H1 (cell line): Measurements from ENCODE around the gene SRPK3. TPM values are rescaled to one million over a fixed set of nuclear protein-coding genes. Genes with fewer than 3 reads are reported as not detected.

Experiments
- CTCF ChIA-PET: fragments of 300-600 bp; sonication (Branson Sonifier 250); formaldehyde crosslinking; loops from one replicate; lab custom pipeline; 2021; ENCODE audit not compliant: partially characterized antibody; lab: Charles Lee
- POLR2A ChIA-PET: fragments of 300-600 bp; sonication (Branson Sonifier 250); formaldehyde crosslinking; loops from one replicate; lab custom pipeline; 2021; ENCODE audit warnings: inconsistent platforms; ENCODE audit not compliant: partially characterized antibody; lab: Charles Lee
- DNase-seq, 2 experiments: peaks; one replicate each; pipeline versions ENCODE4 v3.0.0 to v3.0.0-alpha.2; 2010 to 2022; ENCODE audit warnings: low spot score in 2 of 2, low read depth in 1 of 2, mixed read lengths in 1 of 2
- FAIRE-seq: peaks from 2 replicates; lab custom pipeline; 2011; peaks lifted over from hg19 to GRCh38; lab: Jason Lieb, UNC
- H2AFZ ChIP-seq: 2 replicates; pipeline ENCODE4 v1.8.1; 2012; ENCODE audit warnings: low read length, inconsistent platforms
- H2AK5ac ChIP-seq: 2 replicates; pipeline ENCODE4 v1.6.1; 2013; ENCODE audit warnings: low read depth, low read length
- H2BK120ac ChIP-seq: replicated peaks from 2 replicates; pipeline ENCODE3; 2013; ENCODE audit warnings: low read depth, low read length, inconsistent platforms
- H2BK12ac ChIP-seq: 2 replicates; pipeline ENCODE4 v1.6.1; 2013; ENCODE audit warnings: low read depth, low read length
- H2BK15ac ChIP-seq: 2 replicates; pipeline ENCODE4 v1.6.1; 2013; ENCODE audit warnings: low read length
- H2BK20ac ChIP-seq: 2 replicates; pipeline ENCODE4 v1.6.1; 2013; ENCODE audit warnings: low read length
- H2BK5ac ChIP-seq: 2 replicates; pipeline ENCODE4 v1.6.1; 2013; ENCODE audit warnings: low read depth, low read length
- H3K14ac ChIP-seq: 2 replicates; pipeline ENCODE4 v1.6.1; 2013; ENCODE audit warnings: inconsistent platforms; ENCODE audit not compliant: insufficient read length
- H3K18ac ChIP-seq: 2 replicates; pipeline ENCODE4 v1.6.1; 2013; ENCODE audit warnings: low read length; ENCODE audit errors: extremely low read depth
- H3K23ac ChIP-seq: 2 replicates; pipeline ENCODE4 v1.6.1; 2013; ENCODE audit warnings: inconsistent platforms; ENCODE audit not compliant: insufficient read length
- H3K23me2 ChIP-seq: 2 replicates; pipeline ENCODE4 v1.6.1; 2013; ENCODE audit warnings: low read depth, low read length
- H3K27ac ChIP-seq: 2 replicates; pipeline ENCODE4 v1.6.1; 2011; ENCODE audit warnings: low read depth, low read length, inconsistent platforms
- H3K27me3 ChIP-seq, 4 experiments: replicated peaks in 1 of 4; 1 replicate in 1 of 4; 2 replicates in 3 of 4; pipeline versions ENCODE4 v1.6.1 to v1.8.1; 2011 to 2013; ENCODE audit warnings: low read length in 3 of 4, mild to moderate bottlenecking in 3 of 4, inconsistent platforms in 2 of 4, mixed read lengths in 2 of 4, moderate library complexity in 1 of 4; ENCODE audit not compliant: control insufficient read depth in 3 of 4, insufficient read depth in 3 of 4; ENCODE audit errors: extremely low read depth in 1 of 4
- H3K36me3 ChIP-seq, 4 experiments: 2 replicates each; pipeline versions ENCODE4 v1.6.1 to v1.8.1; 2011 to 2013; ENCODE audit warnings: mild to moderate bottlenecking in 4 of 4, low read length in 3 of 4, moderate library complexity in 2 of 4, control low read depth in 1 of 4, inconsistent platforms in 1 of 4; ENCODE audit not compliant: insufficient read depth in 4 of 4, control insufficient read depth in 2 of 4
- H3K4ac ChIP-seq: replicated peaks from 2 replicates; pipeline ENCODE3; 2013; ENCODE audit warnings: low read length, low read depth, mixed read lengths, inconsistent platforms; ENCODE audit not compliant: insufficient read length
- H3K4me1 ChIP-seq, 4 experiments: replicated peaks in 1 of 4; 1 replicate in 1 of 4; 2 replicates in 3 of 4; pipeline versions ENCODE4 v1.6.1 to v1.8.1; 2011 to 2013; ENCODE audit warnings: low read length in 3 of 4, inconsistent platforms in 2 of 4, mixed read lengths in 1 of 4; ENCODE audit not compliant: insufficient read depth in 4 of 4, control insufficient read depth in 3 of 4
- H3K4me2 ChIP-seq, 2 experiments: 2 replicates each; pipeline versions ENCODE4 v1.6.1 to v1.8.1; 2011 to 2013; ENCODE audit warnings: low read depth in 2 of 2, low read length in 2 of 2, control low read depth in 1 of 2, inconsistent platforms in 1 of 2, mild to moderate bottlenecking in 1 of 2; ENCODE audit not compliant: insufficient read depth in 1 of 2
- H3K4me3 ChIP-seq, 4 experiments: fragments of 200-600, 300-600 bp in 1 of 4; sonication (generic), shearing (Covaris generic), sonication (Bioruptor Twin) in 1 of 4; 2 replicates each; pipeline versions ENCODE4 v1.5.1 to v1.8.1; 2011 to 2016; ENCODE audit warnings: low read length in 4 of 4, low read depth in 3 of 4, control low read depth in 2 of 4, inconsistent platforms in 2 of 4, mild to moderate bottlenecking in 2 of 4, mixed read lengths in 1 of 4, moderate library complexity in 1 of 4; ENCODE audit not compliant: insufficient read depth in 2 of 4; ENCODE audit errors: extremely low read depth in 1 of 4
- H3K56ac ChIP-seq: replicated peaks from 2 replicates; pipeline ENCODE3; 2013; ENCODE audit warnings: low read depth, mild to moderate bottlenecking, mixed read lengths, low read length, inconsistent platforms; ENCODE audit not compliant: insufficient read length
- H3K79me1 ChIP-seq: 2 replicates; pipeline ENCODE4 v1.6.1; 2013; ENCODE audit warnings: low read depth, low read length, control low read depth
- H3K79me2 ChIP-seq, 2 experiments: 2 replicates each; pipeline versions ENCODE4 v1.6.1 to v1.8.1; 2012 to 2013; ENCODE audit warnings: low read length in 2 of 2, mild to moderate bottlenecking in 2 of 2, inconsistent platforms in 1 of 2; ENCODE audit not compliant: insufficient read depth in 2 of 2, control insufficient read depth in 1 of 2
- H3K9ac ChIP-seq, 4 experiments: replicated peaks in 1 of 4; 1 replicate in 1 of 4; 2 replicates in 3 of 4; pipeline versions ENCODE4 v1.6.1 to v1.8.1; 2011 to 2013; ENCODE audit warnings: low read depth in 3 of 4, low read length in 3 of 4, control low read depth in 2 of 4, mild to moderate bottlenecking in 2 of 4, moderate library complexity in 2 of 4, inconsistent platforms in 1 of 4; ENCODE audit errors: extremely low read depth in 1 of 4
- H3K9me3 ChIP-seq, 2 experiments: 2 replicates each; pipeline versions ENCODE4 v1.6.1 to v1.8.1; 2012 to 2013; ENCODE audit warnings: mild to moderate bottlenecking in 2 of 2, moderate library complexity in 2 of 2, control low read depth in 1 of 2, inconsistent platforms in 1 of 2, low read depth in 1 of 2, low read length in 1 of 2, mixed read lengths in 1 of 2; ENCODE audit not compliant: insufficient read depth in 2 of 2
- H4K20me1 ChIP-seq, 2 experiments: replicated peaks in 1 of 2; 2 replicates each; pipeline versions ENCODE3 to v1.8.1; 2011 to 2013; ENCODE audit warnings: inconsistent platforms in 2 of 2, low read length in 2 of 2, mild to moderate bottlenecking in 1 of 2; ENCODE audit not compliant: insufficient read depth in 2 of 2, control insufficient read depth in 1 of 2
- H4K5ac ChIP-seq: 2 replicates; pipeline ENCODE4 v1.6.1; 2013; ENCODE audit warnings: low read length, low read depth, mixed read lengths, inconsistent platforms; ENCODE audit not compliant: insufficient read length
- H4K8ac ChIP-seq: 2 replicates; pipeline ENCODE4 v1.8.0; 2013; ENCODE audit warnings: mild to moderate bottlenecking, moderate library complexity, low read length, inconsistent platforms; ENCODE audit not compliant: insufficient read depth; ENCODE audit errors: extremely low read depth
- H4K91ac ChIP-seq: replicated peaks from 2 replicates; pipeline ENCODE3; 2013; ENCODE audit warnings: low read length, mixed read lengths, inconsistent platforms; ENCODE audit not compliant: insufficient read length
- CBX5 ChIP-seq: fragments of 300-800, 300-1000 bp; sonication (generic); IDR thresholded peaks from 2 replicates; pipeline ENCODE4 v1.7.1; 2016; ENCODE audit warnings: antibody characterized with exemption, low read length, low read depth
- EP300 ChIP-seq, 2 experiments: IDR thresholded peaks; 1 replicate in 1 of 2; 2 replicates in 1 of 2; pipeline ENCODE4 v1.6.1; 2011 to 2012; ENCODE audit warnings: low read depth in 2 of 2, low read length in 2 of 2, mild to moderate bottlenecking in 2 of 2, borderline replicate concordance in 1 of 2, inconsistent platforms in 1 of 2, moderate library complexity in 1 of 2
- FOSL1 ChIP-seq: IDR thresholded peaks from 2 replicates; pipeline ENCODE4 v1.6.1; 2011; ENCODE audit warnings: mild to moderate bottlenecking, low read depth, low read length, moderate library complexity; ENCODE audit not compliant: insufficient read depth
- HDAC2 ChIP-seq, 2 experiments: fragments of 300-600 bp in 1 of 2; sonication (generic) in 1 of 2; IDR thresholded peaks; 2 replicates each; pipeline ENCODE4 v1.6.1; 2011 to 2012; ENCODE audit warnings: low read depth in 2 of 2, low read length in 2 of 2, mild to moderate bottlenecking in 2 of 2, moderate library complexity in 2 of 2, borderline replicate concordance in 1 of 2, inconsistent platforms in 1 of 2
- KDM4A ChIP-seq: IDR thresholded peaks from one replicate; pipeline ENCODE4 v1.7.1; 2012; ENCODE audit warnings: low read depth, mild to moderate bottlenecking, moderate library complexity, low read length, inconsistent platforms; ENCODE audit not compliant: severe bottlenecking
- POU5F1 ChIP-seq: IDR thresholded peaks from 2 replicates; pipeline ENCODE4 v1.6.1; 2011; ENCODE audit warnings: low read depth, mild to moderate bottlenecking, low read length, moderate library complexity
- RXRA ChIP-seq: IDR thresholded peaks from 2 replicates; pipeline ENCODE4 v1.6.1; 2011; ENCODE audit warnings: low read depth, mild to moderate bottlenecking, low read length, moderate library complexity; ENCODE audit not compliant: insufficient read depth
- TBP ChIP-seq: IDR thresholded peaks from 2 replicates; pipeline ENCODE4 v1.6.1; 2011; ENCODE audit warnings: low read depth, low read length, improper control_type of control experiment
- WGBS, 2 experiments: shearing (Covaris generic) in 1 of 2; methylation state at CpG; one replicate each; pipeline versions ENCODE4 v1.1.6 to v1.1.7; 2013 to 2015; ENCODE audit warnings: low lambda C conversion rate in 2 of 2, mixed read lengths in 2 of 2, inconsistent platforms in 1 of 2, low coverage in 1 of 2, missing lambda C conversion rate in 1 of 2; ENCODE audit not compliant: insufficient replicate concordance in 2 of 2, insufficient coverage in 1 of 2, insufficient read length in 1 of 2; ENCODE audit errors: extremely low coverage in 1 of 2, missing lambda C conversion rate in 1 of 2; 5-methylcytosine and 5-hydroxymethylcytosine counted together
- polyA plus RNA-seq, 7 experiments: library from polyadenylated mRNA; depleted of rRNA in 3 of 7; stranded (reverse) in 5 of 7; unstranded in 2 of 7; fragments of >200 nt in 5 of 7; fragments of 200-250 nt in 2 of 7; gene quantifications; 1 replicate in 5 of 7; 2 replicates in 1 of 7; 4 replicates in 1 of 7; pipeline versions ENCODE4 v1.2.1 to v1.2.3, GENCODE V29; 2011 to 2013; ENCODE audit warnings: missing spikeins in 2 of 7, mixed read lengths in 2 of 7
- total RNA-seq: library from RNA; stranded (reverse); fragmentation: NEBNext Ultra II Directional; extraction: Animal tissue kit (Norgen Biotek cat#: 25700); gene quantifications from 2 replicates; pipeline ENCODE4 v1.2.1, GENCODE V29; 2021
- TF ChIP-seq, protein P1 (sequence below): IDR thresholded peaks from 2 replicates; pipeline ENCODE4 v1.6.1; 2012; ENCODE audit warnings: inconsistent platforms

SRPK3 gene
- total and polyA plus RNA-seq, 2 of the 8 experiments (the other 6 are each of a cell fraction or from before 2014, with no cell fraction given) = not detected

DNA sequence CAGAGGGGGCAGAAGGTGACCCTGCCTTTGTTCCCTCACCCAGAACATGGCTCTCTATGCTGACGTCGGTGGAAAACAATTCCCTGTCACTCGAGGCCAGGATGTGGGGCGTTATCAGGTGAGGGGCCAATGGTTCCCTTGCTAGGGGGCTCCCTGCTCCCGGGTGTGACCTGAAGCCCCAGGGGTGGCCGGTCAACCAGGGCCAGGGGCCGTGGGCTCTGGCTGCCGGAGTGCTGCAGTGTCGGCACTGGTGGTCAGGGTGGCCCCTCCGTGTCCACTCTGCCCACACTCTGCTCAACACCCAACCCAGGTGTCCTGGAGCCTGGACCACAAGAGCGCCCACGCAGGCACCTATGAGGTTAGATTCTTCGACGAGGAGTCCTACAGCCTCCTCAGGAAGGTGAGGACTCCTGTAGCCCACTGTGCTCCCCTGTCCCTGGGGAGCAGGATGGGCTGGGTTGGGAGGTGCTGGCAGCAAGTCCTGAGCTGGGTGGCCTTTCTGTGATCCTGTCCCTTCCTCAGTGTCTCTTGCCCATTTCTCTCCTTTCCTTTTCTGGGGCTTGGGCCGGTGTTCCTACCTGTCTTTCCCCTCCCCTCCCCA is 16.7 kb downstream of the SRPK3 start:
- Histone ChIP-seq H4K8ac (no peak overlapping the region), H4K20me1 (peaks cover 0 to 10% of the 10 kb centered on the region in 2 experiments), H3K9ac (no peak overlapping the region), H4K5ac (no peak overlapping the region), H3K4me1 (peaks cover 0 to 17% (median 6%) of the 10 kb centered on the region in 4 experiments; a peak in 4 of 7 replicates), H2AFZ (no peak overlapping the region), H3K14ac (no peak overlapping the region), H3K9me3 (no peaks in the 10 kb centered on the region), H2BK120ac (no peak overlapping the region), H2BK20ac (no peak overlapping the region), H3K56ac (no peak overlapping the region), H3K4me3 (no peak overlapping the region), H3K23me2 (peaks cover 2% of the 10 kb centered on the region; the same call in 1 of the 2 replicates), H3K79me1 (no peaks in the 10 kb centered on the region; the same call in none of the 2 replicates), H3K4ac (no peak overlapping the region), H3K27ac (no peak overlapping the region), H3K4me2 (no peak overlapping the region), H2BK15ac (no peak overlapping the region), H2AK5ac (no peak overlapping the region), H3K18ac (no peak overlapping the region), H2BK5ac (no peak overlapping the region), H3K36me3 (peaks cover 0 to 20% (median 6%) of the 10 kb centered on the region in 4 experiments; a peak in 3 of 8 replicates), H4K91ac (no peak overlapping the region), H2BK12ac (no peak overlapping the region), H3K79me2 (peaks cover 0 to 25% of the 10 kb centered on the region in 2 experiments; a peak in 1 of 4 replicates), H3K23ac (no peak overlapping the region), H3K27me3 (no peaks in the 10 kb centered on the region)
- DNase-seq (no peak), FAIRE-seq (no peak)
- ChIA-PET POLR2A (interaction anchor here (1.7 to 2.2 kb wide), 2 partner anchors 10 to 128 kb away, joined by 5 to 8 read pairs; partner anchors contain the start of gene ARHGAP4), CTCF (interaction anchor here (1.2 to 2.0 kb wide), 3 partner anchors 15 to 126 kb away, joined by 3 to 5 read pairs (median 4); no protein-coding TSS in a partner anchor)
- 95% methylated on average over 4 of the region's 15 CpGs; no CpG with 5 or more reads in 1 of the 2 experiments for WGBS, 2 experiments
- TF ChIP-seq, protein P1, sequence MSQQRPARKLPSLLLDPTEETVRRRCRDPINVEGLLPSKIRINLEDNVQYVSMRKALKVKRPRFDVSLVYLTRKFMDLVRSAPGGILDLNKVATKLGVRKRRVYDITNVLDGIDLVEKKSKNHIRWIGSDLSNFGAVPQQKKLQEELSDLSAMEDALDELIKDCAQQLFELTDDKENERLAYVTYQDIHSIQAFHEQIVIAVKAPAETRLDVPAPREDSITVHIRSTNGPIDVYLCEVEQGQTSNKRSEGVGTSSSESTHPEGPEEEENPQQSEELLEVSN = no peak
- TF ChIP-seq TBP = no peak
- TF ChIP-seq CBX5 = no peak
- no peak for TF ChIP-seq KDM4A
- TF ChIP-seq EP300 (IDR thresholded peaks at IDR 0.05; ENCODE audit: borderline replicate concordance in 1 of 2, low read depth in 2 of 2, low read length in 2 of 2) = no peak
- no peak for TF ChIP-seq RXRA
- TF ChIP-seq FOSL1 = no peak
- no peak for TF ChIP-seq POU5F1
- TF ChIP-seq HDAC2 (IDR thresholded peaks at IDR 0.05; ENCODE audit: borderline replicate concordance in 1 of 2, low read depth in 2 of 2, low read length in 2 of 2) = no peak
